B cell (primary cell): Measurements from ENCODE around the gene BARX1. TPM values are rescaled to one million over a fixed set of nuclear protein-coding genes. Genes with fewer than 3 reads are reported as not detected.
A peak's percentile ranks its signal among the peaks of the same experiment; 100 is the strongest.

ENCODE experiments used
- ATAC-seq: fragments of 200-7000 bp; cut with Tn5 transposase; one replicate; pipeline ENCODE4 v1.10.0; 2021; ENCODE audit warnings: low read depth, mild to moderate bottlenecking, moderate number of reproducible peaks, moderate library complexity
- CTCF ChIA-PET: fragments of 350-600 bp; sonication (Branson Sonifier 250); formaldehyde crosslinking; loops from one replicate; lab custom pipeline; 2021; ENCODE audit warnings: antibody characterized with exemption, inconsistent platforms; lab: Charles Lee
- POLR2A ChIA-PET: fragments of 350-600 bp; sonication (Branson Sonifier 250); formaldehyde crosslinking; loops from one replicate; lab custom pipeline; 2021; ENCODE audit warnings: antibody characterized with exemption; lab: Charles Lee
- DNase-seq: peaks from one replicate; pipeline ENCODE4 v3.0.0; 2013
- H2AFZ ChIP-seq: 2 replicates; pipeline ENCODE4 v1.6.1; 2012; ENCODE audit warnings: mild to moderate bottlenecking, low read depth, low read length; ENCODE audit not compliant: insufficient read depth, poor library complexity, severe bottlenecking
- H3K27ac ChIP-seq, 2 donors: 1 replicate in 1 of 2; 2 replicates in 1 of 2; pipeline ENCODE4 v1.5.1; 2012 to 2013; ENCODE audit warnings: low read length in 2 of 2, mild to moderate bottlenecking in 2 of 2, moderate library complexity in 1 of 2
- H3K27me3 ChIP-seq, 4 experiments: fragments of 200-600 bp in 1 of 4; sonication (generic) in 1 of 4; replicated peaks in 1 of 4; 1 replicate in 2 of 4; 2 replicates in 2 of 4; pipeline versions ENCODE4 v1.6.1 to v1.7.0; 2013 to 2016; ENCODE audit warnings: low read length in 3 of 4, mild to moderate bottlenecking in 2 of 4, mixed read lengths in 1 of 4, moderate library complexity in 1 of 4; ENCODE audit not compliant: insufficient read depth in 4 of 4, control insufficient read depth in 3 of 4; ENCODE audit errors: control extremely low read depth in 1 of 4
- H3K36me3 ChIP-seq, 2 experiments: replicated peaks in 1 of 2; 1 replicate in 1 of 2; 2 replicates in 1 of 2; pipeline versions ENCODE4 v1.6.1 to v1.7.1; 2013; ENCODE audit warnings: low read length in 1 of 2; ENCODE audit not compliant: insufficient read depth in 2 of 2, control insufficient read depth in 1 of 2; ENCODE audit errors: control extremely low read depth in 1 of 2, extremely low read depth in 1 of 2
- H3K4me1 ChIP-seq, 2 donors: fragments of 200-600 bp in 1 of 2; sonication (generic) in 1 of 2; 1 replicate in 1 of 2; 2 replicates in 1 of 2; pipeline versions ENCODE4 v1.5.1 to v1.6.1; 2013 to 2017; ENCODE audit warnings: low read length in 2 of 2; ENCODE audit not compliant: control insufficient read depth in 2 of 2, insufficient read depth in 2 of 2
- H3K4me2 ChIP-seq: replicated peaks from 2 replicates; pipeline ENCODE3; 2012; ENCODE audit warnings: mild to moderate bottlenecking, low read depth, low read length; ENCODE audit not compliant: poor library complexity, severe bottlenecking
- H3K4me3 ChIP-seq, 5 experiments: fragments of 200-600 bp in 1 of 5; sonication (generic) in 1 of 5; 1 replicate in 3 of 5; 2 replicates in 2 of 5; pipeline versions ENCODE4 v1.5.1 to v1.7.0; 2011 to 2016; ENCODE audit warnings: low read length in 4 of 5, mild to moderate bottlenecking in 4 of 5, low read depth in 2 of 5, control low read depth in 1 of 5, moderate library complexity in 1 of 5; ENCODE audit not compliant: insufficient read depth in 1 of 5; ENCODE audit errors: control extremely low read depth in 1 of 5, extremely low read depth in 1 of 5
- H3K79me2 ChIP-seq: fragments of 200-600 bp; sonication (generic); one replicate; pipeline ENCODE4 v1.6.0; 2016; ENCODE audit warnings: low read length; ENCODE audit not compliant: control insufficient read depth, insufficient read depth
- H3K9ac ChIP-seq: fragments of 200-600 bp; sonication (generic); 2 replicates; pipeline ENCODE4 v1.6.1; 2017; ENCODE audit warnings: mild to moderate bottlenecking, low read length, moderate library complexity
- H3K9me3 ChIP-seq, 3 donors: one replicate each; pipeline versions ENCODE4 v1.6.1 to v1.7.1; 2013; ENCODE audit warnings: low read length in 2 of 3; ENCODE audit not compliant: control insufficient read depth in 2 of 3, insufficient read depth in 1 of 3; ENCODE audit errors: control extremely low read depth in 1 of 3
- H4K20me1 ChIP-seq: 2 replicates; pipeline ENCODE4 v1.6.0; 2012; ENCODE audit warnings: mild to moderate bottlenecking, low read length; ENCODE audit not compliant: insufficient read depth, control insufficient read depth, poor library complexity, severe bottlenecking
- H3K27ac Mint-ChIP-seq: one replicate; pipeline ENCODE4 v1.8.0; 2021; ENCODE audit warnings: mixed read lengths
- H3K27me3 Mint-ChIP-seq: one replicate; pipeline ENCODE4 v1.8.0; 2021; ENCODE audit warnings: mixed read lengths
- H3K4me1 Mint-ChIP-seq: one replicate; pipeline ENCODE4 v1.8.0; 2021; ENCODE audit warnings: mixed read lengths
- H3K4me3 Mint-ChIP-seq: one replicate; pipeline ENCODE4 v1.8.0; 2021; ENCODE audit warnings: mixed read lengths
- H3K9me3 Mint-ChIP-seq: one replicate; pipeline ENCODE4 v1.8.0; 2022; ENCODE audit warnings: mixed read lengths; ENCODE audit not compliant: insufficient read depth
- CTCF ChIP-seq: fragments of 200-600 bp; IDR thresholded peaks from one replicate; pipeline ENCODE4 v1.8.0; 2022; ENCODE audit warnings: antibody characterized with exemption, mild to moderate bottlenecking
- EZH2 ChIP-seq: IDR thresholded peaks from 2 replicates; pipeline ENCODE4 v1.6.1; 2012; ENCODE audit warnings: borderline replicate concordance, low read depth, mild to moderate bottlenecking, moderate library complexity, low read length; ENCODE audit not compliant: insufficient read depth, poor library complexity, severe bottlenecking
- WGBS: methylation state at CpG from one replicate; pipeline ENCODE4 v1.1.5; 2013; ENCODE audit warnings: missing lambda C conversion rate; ENCODE audit not compliant: insufficient coverage; 5-methylcytosine and 5-hydroxymethylcytosine counted together
- intact Hi-C: fragments of 100-400 bp; cut with micrococcal nuclease; formaldehyde crosslinking; loops from one replicate; pipeline ENCODE4 v1.10.0; 2022
- polyA plus RNA-seq: library from polyadenylated mRNA; depleted of rRNA; stranded (reverse); fragments of >200 nt; gene quantifications from 2 replicates; pipeline ENCODE4 v1.2.3, GENCODE V29; 2012
- total RNA-seq, 2 donors: library from RNA; stranded (reverse); fragments of 120-200 nt in 1 of 2; gene quantifications; 1 replicate in 1 of 2; 2 replicates in 1 of 2; pipeline versions ENCODE4 v1.2.3 to v1.2.4, GENCODE V29; 2013 to 2022

Gene BARX1
- total and polyA plus RNA-seq, 2 donors (not counting 1 experiment from before 2014, with no cell fraction given): not detected

DNA sequence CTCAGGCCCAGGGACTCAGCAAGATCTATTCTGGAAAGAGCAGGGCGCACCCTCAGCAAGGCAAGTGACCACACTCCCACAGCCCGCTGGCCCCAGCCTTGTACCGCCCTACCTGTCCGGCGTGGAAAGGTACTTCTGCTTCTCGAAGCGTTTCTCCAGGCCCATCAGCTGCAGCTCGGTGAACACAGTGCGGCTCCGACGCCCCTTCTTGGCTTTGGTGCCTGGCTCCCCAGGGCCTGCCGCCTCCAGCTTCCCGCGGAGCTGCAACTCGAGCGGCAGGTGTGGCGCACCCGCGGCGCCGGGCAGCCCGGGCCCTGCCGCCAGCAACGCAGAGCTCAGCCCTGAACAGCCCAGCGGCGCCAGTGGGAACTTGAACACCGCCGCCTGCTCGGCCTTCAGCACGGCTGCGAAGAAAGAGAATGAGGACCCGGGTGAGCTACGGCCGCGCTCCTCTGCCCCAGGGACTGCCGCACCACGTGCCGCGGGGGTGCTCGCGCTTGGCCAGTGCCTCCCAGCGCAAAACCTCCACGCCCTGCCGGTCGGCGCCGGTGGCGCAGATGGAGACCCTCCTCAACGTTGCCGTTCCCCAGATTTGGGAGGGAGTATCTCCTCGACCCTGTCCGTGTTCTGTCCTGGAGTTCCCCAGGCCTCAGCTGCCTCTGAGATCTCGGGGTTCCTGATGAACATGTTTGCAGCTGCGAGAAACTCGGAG lies 2.2 kb downstream of the BARX1 start:
- peaks cover 0 to 64% (median 3%) of the 10 kb centered on the region in 3 donors for H3K9me3 ChIP-seq
- WGBS: 3% methylated on average over 55 of the region's 55 CpGs
- H3K4me3 ChIP-seq: peak overlapping the region in 2 of 5 experiments; percentile 9 to 61
- DNase-seq (peak; percentile 61), ATAC-seq (peak; percentile 12)
- ChIA-PET POLR2A (no interaction called here), CTCF (interaction anchor here (3.6 kb wide), 1 partner anchor 9 kb away, joined by 14 read pairs; no protein-coding TSS in a partner anchor)
- H3K4me3 Mint-ChIP-seq: peak overlapping the region; percentile 76
- no peak overlapping the region for H3K27ac ChIP-seq
- no peaks in the 10 kb centered on the region for H3K9me3 Mint-ChIP-seq
- no peak for TF ChIP-seq CTCF
- TF ChIP-seq EZH2: no peak
- peaks cover 62% of the 10 kb centered on the region for H3K27me3 Mint-ChIP-seq
- no peaks in the 10 kb centered on the region for H3K79me2 ChIP-seq
- H2AFZ ChIP-seq: peak overlapping the region; percentile 24
- H3K4me1 Mint-ChIP-seq: peaks cover 50% of the 10 kb centered on the region
- intact Hi-C loops: loop anchor here (5.0 kb wide), 1 partner anchor 266 kb away; no protein-coding TSS in a partner anchor
- no peaks in the 10 kb centered on the region for H3K36me3 ChIP-seq
- peak overlapping the region; percentile 3 for H3K9ac ChIP-seq
- peaks cover 0 to 93% (median 82%) of the 10 kb centered on the region in 4 experiments for H3K27me3 ChIP-seq
- H3K4me1 ChIP-seq: peaks cover 66 to 82% of the 10 kb centered on the region in 2 donors
- H3K4me2 ChIP-seq: peak overlapping the region; percentile 94
- H4K20me1 ChIP-seq: no peaks in the 10 kb centered on the region
- peak overlapping the region; percentile 46 for H3K27ac Mint-ChIP-seq
